Adipose tissue (tissue), 3 donors: ENCODE data around the gene SIPA1L3. TPM values are rescaled to one million over a fixed set of nuclear protein-coding genes. Genes with fewer than 3 reads are reported as not detected.
"Not testable (repeated sequence)": the region's sequence is repeated elsewhere in the genome, so short reads cannot be mapped to it uniquely, and the experiment has no call there.

ENCODE experiments used
- H3K27ac ChIP-seq: one replicate; pipeline ENCODE4 v1.5.1; 2013; ENCODE audit warnings: low read depth, low read length
- WGBS, 3 donors: extraction: QIAGEN DNeasy Blood & Tissue Kit; methylation state at CpG; one replicate each; pipeline ENCODE4 v1.1.7; 2013; 5-methylcytosine and 5-hydroxymethylcytosine counted together
- polyA plus RNA-seq, 3 donors: library from polyadenylated mRNA; stranded (reverse); fragments of 200-250 nt; gene quantifications; one replicate each; pipeline ENCODE4 v1.2.3, GENCODE V29; 2013
- donor health status: healthy with polysubstance abuse.
- donor health status: Bipolar disorder and iron deficiency.
- donor health status: healthy.

The SIPA1L3 gene
- polyA plus RNA-seq, 3 donors, result 2.5 to 7.1 (median 3.3) TPM

DNA sequence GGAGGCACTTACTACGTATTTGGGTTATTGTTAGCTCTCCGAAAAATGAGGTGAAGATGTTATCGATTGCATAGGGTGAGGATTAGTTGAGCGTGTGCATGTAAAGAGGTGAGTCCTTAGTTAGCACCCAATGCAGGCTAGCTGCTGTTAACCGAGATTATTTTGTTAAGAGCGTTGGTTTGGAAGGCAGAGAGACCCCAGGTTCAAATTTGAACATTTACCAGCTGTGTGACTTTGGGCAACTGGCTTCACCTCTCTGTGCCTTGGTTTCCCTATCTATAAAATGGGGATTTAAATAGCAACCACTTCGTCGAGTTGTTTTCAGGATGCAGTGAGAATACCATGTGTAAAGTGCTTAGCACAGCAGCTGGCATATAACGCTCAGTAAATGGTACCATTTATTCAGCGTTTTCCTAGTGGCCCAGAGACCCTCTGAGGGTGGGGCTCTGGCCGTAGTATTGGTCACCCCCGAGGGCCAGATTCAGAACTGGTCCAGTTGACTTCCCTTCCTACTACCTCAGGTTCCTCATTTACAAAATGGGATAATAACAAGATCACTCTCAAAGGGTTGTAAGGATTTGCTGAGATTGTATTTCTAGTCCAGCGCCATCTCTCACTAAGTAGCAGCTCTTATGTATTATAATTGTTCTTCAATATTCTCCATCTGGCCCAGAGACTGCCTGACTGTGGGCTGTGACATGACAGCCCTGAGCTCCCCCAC, 887 bp downstream of the SIPA1L3 start:
- no peak overlapping the region for H3K27ac ChIP-seq
- 13 to 24% (median 18%) methylated on average over 13 of the region's 13 CpGs for WGBS, 3 donors

GRCh38 chr19:37909661-37910199, 2.7 kb downstream of the SIPA1L3 start:
- H3K27ac ChIP-seq, result no peak overlapping the region
- 65 to 85% (median 74%) methylated on average over 6 of the region's 6 CpGs for WGBS, 3 donors

DNA sequence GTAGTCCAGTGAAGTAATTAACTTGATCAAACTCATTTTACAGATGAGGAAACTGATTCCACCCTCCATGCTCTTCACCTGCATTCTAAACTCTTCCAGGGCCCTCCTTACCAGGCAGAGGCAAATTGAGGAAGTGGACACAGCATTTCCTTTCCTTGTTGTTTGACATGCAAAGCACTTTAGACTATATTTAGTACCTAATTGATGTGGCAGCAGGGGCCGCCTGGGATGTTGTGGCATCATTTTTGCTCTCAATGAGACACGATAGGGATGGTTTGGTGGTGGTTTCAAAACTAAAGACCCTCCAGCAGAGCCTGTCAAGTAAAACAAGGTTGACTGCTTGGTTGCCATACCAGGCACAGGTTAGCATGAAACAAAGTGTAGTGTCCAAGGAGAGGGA, 7.9 kb downstream of the SIPA1L3 start:
- WGBS, 3 donors, result 37 to 58% (median 49%) methylated on average over 2 of the region's 2 CpGs
- no peak overlapping the region for H3K27ac ChIP-seq

GRCh38 chr19:37920591-37921450, 13.8 kb downstream of the SIPA1L3 start:
- WGBS, 3 donors, result 47 to 60% (median 60%) methylated on average over 23 of the region's 23 CpGs
- H3K27ac ChIP-seq, result no peak overlapping the region

DNA sequence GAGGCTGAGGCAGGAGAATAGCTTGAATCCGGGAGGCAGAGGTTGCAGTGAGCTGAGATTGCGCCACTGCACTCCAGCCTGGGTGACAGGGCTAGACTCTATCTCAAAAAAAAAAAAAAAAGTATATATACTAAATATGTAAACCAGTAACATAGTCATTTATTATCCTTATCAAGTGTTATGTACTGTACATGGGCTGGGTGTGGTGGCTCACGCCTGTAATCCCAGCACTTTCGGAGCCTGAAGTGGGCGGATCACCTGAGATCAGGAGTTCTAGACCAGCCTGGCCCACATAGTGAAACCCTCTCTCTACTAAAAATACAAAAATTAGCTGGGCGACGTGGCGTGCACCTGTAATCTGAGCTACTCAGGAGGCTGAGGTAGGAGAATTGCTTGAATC, 17.6 kb downstream of the SIPA1L3 start:
- H3K27ac ChIP-seq, result not testable (repeated sequence)
- 91 to 95% (median 94%) methylated on average over 8 of the region's 8 CpGs for WGBS, 3 donors

GRCh38 chr19:37925212-37925611, 18.2 kb downstream of the SIPA1L3 start:
- WGBS, 3 donors, result 80 to 85% (median 82%) methylated on average over 3 of the region's 3 CpGs
- no peak overlapping the region for H3K27ac ChIP-seq

DNA sequence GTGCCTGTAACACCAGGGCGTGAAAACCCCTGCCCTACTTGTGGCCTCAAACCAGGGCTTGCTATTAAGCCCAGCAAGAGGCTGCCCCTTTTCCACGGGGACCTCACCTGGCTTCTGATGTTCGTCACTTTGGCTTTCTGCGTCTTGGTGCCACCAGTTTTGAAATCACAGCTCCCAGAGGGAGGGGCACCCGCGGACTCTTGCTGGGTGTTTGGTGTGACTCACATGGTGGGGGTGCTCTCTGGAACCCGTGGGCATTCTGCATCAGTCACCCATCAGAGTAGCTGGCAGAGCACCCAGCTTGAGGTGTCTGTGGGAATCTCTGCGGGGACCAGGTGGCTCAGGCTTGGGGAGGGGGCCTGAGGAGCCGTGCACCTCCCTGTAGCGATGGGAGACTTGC, 19.2 kb downstream of the SIPA1L3 start:
- 84 to 87% (median 87%) methylated on average over 10 of the region's 10 CpGs for WGBS, 3 donors
- no peak overlapping the region for H3K27ac ChIP-seq

DNA sequence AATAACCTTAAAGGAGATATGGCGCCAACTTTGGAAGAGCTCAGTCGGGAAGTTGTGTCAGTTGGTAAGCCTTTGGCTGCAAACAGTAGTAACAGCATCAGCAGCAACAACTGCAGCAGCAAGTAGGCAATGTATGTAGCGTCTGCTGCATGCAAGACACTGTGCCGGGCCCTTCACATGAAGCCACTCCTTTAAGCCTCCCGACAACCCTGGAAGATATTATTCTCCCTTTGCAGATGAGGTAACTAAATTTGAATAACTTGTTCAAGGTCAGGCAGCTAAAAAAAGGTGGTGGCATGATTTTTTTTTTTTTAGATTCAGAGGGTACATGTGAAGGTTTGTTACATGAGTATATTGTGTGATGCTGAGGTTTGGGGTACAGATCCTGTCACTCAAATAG, 19.7 kb downstream of the SIPA1L3 start:
- 64 to 83% (median 82%) methylated on average over 5 of the region's 5 CpGs for WGBS, 3 donors
- no peak overlapping the region for H3K27ac ChIP-seq

- H3K27ac ChIP-seq, result no peak overlapping the region
- WGBS, 3 donors, result 56 to 68% (median 56%) methylated on average over 5 of the region's 5 CpGs
These were observed 21.7 kb downstream of the SIPA1L3 start for GRCh38 chr19:37928527-37929286.

GRCh38 chr19:37929355-37929923, 22.4 kb downstream of the SIPA1L3 start:
- WGBS, 3 donors, result 85 to 92% (median 87%) methylated on average over 4 of the region's 4 CpGs
- H3K27ac ChIP-seq, result no peak overlapping the region

DNA sequence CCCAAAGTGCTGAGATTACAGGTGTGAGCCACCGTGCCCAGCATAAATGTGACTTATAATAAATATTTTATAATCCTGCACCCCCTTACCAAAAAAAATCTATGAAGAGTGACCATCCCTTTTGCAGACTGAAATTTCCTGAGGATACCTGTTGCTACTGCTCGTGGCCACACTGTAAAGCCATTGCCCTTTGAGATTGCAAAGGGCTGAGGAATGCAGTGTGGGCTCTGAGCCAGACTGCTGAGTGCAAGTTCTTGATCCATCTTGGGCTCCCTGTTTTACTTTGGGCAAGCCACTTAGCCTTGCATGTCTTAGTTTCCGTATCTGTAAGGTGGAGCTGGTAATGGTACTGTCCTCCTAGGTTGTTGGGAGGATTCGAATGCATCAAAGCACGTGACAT, 23.4 kb downstream of the SIPA1L3 start:
- 87 to 95% (median 94%) methylated on average over 5 of the region's 5 CpGs for WGBS, 3 donors

GRCh38 chr19:37931881-37932655, 25.1 kb downstream of the SIPA1L3 start:
- H3K27ac ChIP-seq, result no peak overlapping the region
- WGBS, 3 donors, result 11 to 35% (median 24%) methylated on average over 30 of the region's 30 CpGs

More for the DNA sequence above, 23.4 kb downstream of the SIPA1L3 start:
- H3K27ac ChIP-seq, result no peak overlapping the region

DNA sequence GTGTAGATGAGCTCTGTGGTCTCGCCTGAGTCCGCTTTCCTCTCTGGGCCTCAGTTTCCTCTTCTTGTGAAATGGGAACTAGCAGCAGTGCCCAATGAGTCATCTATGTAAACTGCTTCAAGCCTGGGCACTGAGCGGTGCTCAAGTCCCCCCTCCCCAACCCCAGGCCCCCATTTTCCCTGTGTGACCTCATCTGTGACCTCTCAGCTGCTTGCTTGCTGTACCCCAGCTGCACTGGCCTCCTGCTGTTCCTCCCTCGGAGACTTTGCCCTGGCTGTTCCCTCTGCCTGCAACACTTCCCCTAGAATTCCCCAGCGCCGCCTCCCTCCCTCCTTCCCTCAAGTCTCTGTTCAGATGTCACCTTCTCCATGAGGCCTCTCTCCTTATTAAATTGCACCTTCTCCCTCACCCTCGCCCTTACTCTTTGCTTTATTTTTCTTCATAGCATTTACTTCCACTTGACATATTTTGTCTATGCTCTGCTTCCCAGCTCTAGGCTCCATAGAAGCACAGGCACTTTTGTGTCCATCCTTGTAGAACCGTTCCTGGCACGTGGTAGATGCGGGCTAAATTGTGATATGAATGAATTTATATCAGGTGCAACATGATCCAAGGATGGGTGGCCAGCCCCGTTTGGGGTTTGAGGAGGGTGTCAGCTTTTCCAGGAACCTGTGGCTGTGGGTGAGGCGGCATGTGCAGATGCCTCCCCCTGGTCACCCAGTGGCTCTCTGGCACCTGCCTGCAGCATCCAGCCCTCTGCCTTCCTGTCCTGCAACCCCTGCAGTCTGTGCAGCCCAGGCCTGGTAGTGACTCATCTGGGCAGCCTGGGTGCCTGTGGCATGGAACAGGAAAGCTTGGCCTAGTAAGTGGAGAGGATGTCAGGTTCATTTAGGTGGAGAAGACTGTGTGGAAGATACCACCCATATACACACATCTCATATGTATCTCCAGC, 26.3 kb downstream of the SIPA1L3 start:
- WGBS, 3 donors, result 48 to 74% (median 69%) methylated on average over 12 of the region's 12 CpGs
- H3K27ac ChIP-seq, result no peak overlapping the region

DNA sequence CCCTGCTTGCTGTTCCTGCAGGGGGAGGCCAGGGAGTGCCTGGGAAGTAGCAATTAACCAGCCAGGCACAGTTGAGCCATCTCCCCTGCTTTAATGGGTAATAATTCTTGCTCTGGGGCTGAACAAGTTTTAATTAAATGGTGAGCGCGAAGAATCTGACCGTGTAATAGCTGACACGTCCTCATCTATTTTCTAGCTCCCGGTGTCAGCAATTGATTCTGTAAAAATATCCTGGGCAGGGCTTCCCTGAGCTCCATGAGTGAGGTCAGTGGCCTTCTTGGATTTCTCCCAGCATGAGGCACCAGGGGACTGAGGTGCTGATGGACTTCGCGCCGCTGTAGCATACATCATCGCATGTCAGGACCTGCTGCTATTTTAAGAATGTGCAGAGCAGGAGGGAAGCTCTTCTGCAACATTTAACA, 26.9 kb downstream of the SIPA1L3 start:
- 50 to 70% (median 60%) methylated on average over 9 of the region's 9 CpGs for WGBS, 3 donors
- H3K27ac ChIP-seq, result no peak overlapping the region

DNA sequence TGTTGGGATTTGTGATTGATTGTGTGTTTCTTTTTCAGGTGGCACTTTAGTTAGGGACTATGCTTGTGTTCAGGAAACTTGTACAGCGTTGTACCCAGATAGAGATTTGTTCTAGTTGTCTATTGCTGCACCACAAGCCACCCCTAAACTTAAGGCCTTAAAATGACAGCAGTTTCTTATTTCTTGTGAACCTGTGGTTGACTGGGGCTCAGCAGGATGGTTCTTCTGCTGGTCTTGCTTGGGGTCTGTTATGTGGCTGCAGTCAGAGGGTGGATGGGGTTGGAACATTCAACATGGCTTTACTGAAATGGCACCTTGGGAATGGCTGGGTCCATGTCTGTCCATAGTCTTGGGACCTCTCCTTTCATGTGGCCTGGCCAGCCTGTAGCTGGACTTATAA, 28.3 kb downstream of the SIPA1L3 start:
- 60 to 92% (median 83%) methylated on average over 1 of the region's 1 CpG for WGBS, 3 donors
- no peak overlapping the region for H3K27ac ChIP-seq

- H3K27ac ChIP-seq, result no peak overlapping the region
- 36 to 93% (median 88%) methylated on average over 2 of the region's 2 CpGs for WGBS, 3 donors
These were observed 29.2 kb downstream of the SIPA1L3 start for GRCh38 chr19:37936166-37936565.

GRCh38 chr19:37936886-37937285, 29.9 kb downstream of the SIPA1L3 start:
- whole genome bisulfite sequencing, 3 donors, result 93 to 98% (median 97%) methylated on average over 2 of the region's 2 CpGs
- H3K27ac ChIP-seq, result no peak overlapping the region
